HUES6 (cell line): ENCODE data around the gene LRRC1.
A peak's percentile ranks its signal among the peaks of the same experiment; 100 is the strongest.

Source experiments
- H3K27ac ChIP-seq: 2 replicates; pipeline ENCODE4 v1.7.0; 2013; ENCODE audit warnings: low read depth, mild to moderate bottlenecking, low read length, inconsistent platforms
- H3K27me3 ChIP-seq: 2 replicates; pipeline ENCODE4 v1.6.1; 2013; ENCODE audit warnings: low read length; ENCODE audit not compliant: control insufficient read depth, insufficient read depth
- H3K36me3 ChIP-seq: 2 replicates; pipeline ENCODE4 v1.6.1; 2013; ENCODE audit warnings: low read length; ENCODE audit not compliant: control insufficient read depth, insufficient read depth
- H3K4me1 ChIP-seq: 2 replicates; pipeline ENCODE4 v1.6.1; 2013; ENCODE audit warnings: low read length; ENCODE audit not compliant: control insufficient read depth, insufficient read depth
- H3K4me3 ChIP-seq: 2 replicates; pipeline ENCODE4 v1.5.1; 2013; ENCODE audit warnings: low read depth, low read length
- H3K9ac ChIP-seq: one replicate; pipeline ENCODE4 v1.6.1; 2013; ENCODE audit warnings: mild to moderate bottlenecking, low read length
- H3K9me3 ChIP-seq: 2 replicates; pipeline ENCODE4 v1.6.1; 2013; ENCODE audit warnings: low read depth, low read length; ENCODE audit not compliant: control insufficient read depth, insufficient read depth

Gene LRRC1

DNA sequence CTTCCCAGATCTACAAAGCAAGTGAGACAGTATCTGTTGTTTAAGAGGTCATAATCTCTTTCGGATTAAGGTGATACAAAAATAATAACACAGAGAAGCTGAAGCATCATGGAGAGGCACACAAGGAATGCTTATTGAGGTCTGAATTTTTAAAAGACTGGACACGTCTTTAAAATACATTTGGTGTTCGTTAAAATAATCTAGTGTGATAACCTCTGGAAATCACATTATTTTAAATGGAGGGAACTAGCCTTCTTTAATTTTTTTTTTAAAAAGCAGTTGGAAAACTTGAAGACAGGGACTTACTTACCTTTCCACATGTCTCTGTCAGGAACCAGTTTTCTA lies 1.9 kb upstream of the LRRC1 start:
- peak overlapping the region; percentile 83 for H3K4me3 ChIP-seq
- no peaks in the 10 kb centered on the region for H3K36me3 ChIP-seq
- H3K9me3 ChIP-seq, result peaks cover 7% of the 10 kb centered on the region; the same call in 1 of the 2 replicates
- peaks cover 5% of the 10 kb centered on the region for H3K4me1 ChIP-seq
- H3K27ac ChIP-seq, result no peak overlapping the region
- peaks cover 33% of the 10 kb centered on the region for H3K27me3 ChIP-seq
- H3K9ac ChIP-seq, result no peak overlapping the region

DNA sequence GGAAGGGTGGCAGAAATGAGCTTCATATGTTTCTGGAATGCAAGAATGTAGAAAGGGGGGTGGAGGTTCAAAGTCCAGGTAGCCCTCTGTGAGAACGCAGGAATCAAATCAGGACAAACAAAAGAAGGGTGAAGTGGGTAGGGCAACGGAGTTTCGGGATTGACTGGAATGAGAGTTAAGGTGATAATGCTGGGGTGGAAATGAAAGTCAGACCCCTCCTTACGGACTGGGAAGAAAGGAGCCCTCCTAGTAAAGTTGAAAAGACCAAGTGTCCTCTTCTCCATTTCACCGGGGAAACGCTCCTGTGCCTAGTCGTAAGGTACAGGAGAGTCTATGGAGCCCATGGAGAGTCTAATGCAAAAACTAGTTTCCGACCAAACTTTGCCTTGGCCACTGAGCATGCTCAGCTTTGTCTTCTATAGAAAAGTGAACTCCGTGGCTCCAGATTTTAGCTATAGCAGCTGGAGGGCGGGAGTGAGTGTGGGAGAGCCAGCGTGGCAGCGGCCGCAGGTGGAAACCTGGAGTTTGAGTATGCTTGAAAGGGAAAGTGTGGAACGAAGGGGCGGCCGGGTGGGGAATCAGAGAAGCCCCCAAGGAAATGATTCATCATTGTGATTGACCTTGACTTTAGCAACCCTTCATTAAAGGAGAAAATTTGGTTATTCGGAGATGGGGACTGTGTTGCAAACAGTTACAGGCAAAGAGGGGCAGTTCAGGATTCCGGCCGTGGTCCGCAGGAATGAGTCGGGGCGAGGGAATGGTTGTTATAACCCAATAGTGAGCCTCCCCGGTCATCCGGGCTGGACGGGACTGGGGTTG lies 1.3 kb upstream of the LRRC1 start:
- peaks cover 3% of the 10 kb centered on the region; the same call in 1 of the 2 replicates for H3K9me3 ChIP-seq
- H3K9ac ChIP-seq, result peak overlapping the region; percentile 80
- no peak overlapping the region for H3K27ac ChIP-seq
- H3K4me1 ChIP-seq, result peaks cover 5% of the 10 kb centered on the region
- no peaks in the 10 kb centered on the region for H3K36me3 ChIP-seq
- H3K27me3 ChIP-seq, result peaks cover 33% of the 10 kb centered on the region
- H3K4me3 ChIP-seq, result peak overlapping the region; percentile 83

DNA sequence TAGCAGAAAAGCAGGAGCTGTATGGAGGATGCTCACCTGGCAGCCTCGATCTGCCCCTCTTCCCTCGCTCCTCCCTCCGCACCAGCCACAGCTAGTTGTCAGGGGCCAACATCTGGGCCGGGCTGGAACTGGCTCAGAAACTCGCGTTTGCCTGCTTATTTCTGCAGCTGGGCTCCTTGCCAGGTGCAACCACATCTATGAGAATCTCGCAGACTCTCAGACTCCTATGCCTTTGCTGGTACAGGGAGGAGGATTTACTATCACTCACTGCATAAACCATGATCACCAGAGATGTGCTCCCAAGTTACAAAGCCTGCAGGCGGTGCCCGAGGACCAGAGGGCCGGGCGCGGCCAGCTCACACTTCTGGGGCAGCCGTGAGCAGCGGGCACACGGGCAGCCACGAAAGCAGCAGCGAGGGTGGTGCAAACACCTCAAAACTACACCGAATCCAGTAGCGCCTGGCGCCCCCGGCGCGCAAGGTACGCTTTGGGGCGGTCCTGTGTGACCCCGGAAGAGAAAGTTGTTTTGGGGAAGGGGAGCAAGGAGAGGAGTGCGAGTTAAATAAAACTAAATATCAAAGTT lies 577 bp upstream of the LRRC1 start:
- peaks cover 33% of the 10 kb centered on the region for H3K27me3 ChIP-seq
- H3K9ac ChIP-seq, result peak overlapping the region; percentile 80
- peaks cover 5% of the 10 kb centered on the region for H3K4me1 ChIP-seq
- peak overlapping the region; percentile 83 for H3K4me3 ChIP-seq
- no peaks in the 10 kb centered on the region for H3K36me3 ChIP-seq
- H3K27ac ChIP-seq, result no peak overlapping the region
- no peaks in the 10 kb centered on the region for H3K9me3 ChIP-seq

DNA sequence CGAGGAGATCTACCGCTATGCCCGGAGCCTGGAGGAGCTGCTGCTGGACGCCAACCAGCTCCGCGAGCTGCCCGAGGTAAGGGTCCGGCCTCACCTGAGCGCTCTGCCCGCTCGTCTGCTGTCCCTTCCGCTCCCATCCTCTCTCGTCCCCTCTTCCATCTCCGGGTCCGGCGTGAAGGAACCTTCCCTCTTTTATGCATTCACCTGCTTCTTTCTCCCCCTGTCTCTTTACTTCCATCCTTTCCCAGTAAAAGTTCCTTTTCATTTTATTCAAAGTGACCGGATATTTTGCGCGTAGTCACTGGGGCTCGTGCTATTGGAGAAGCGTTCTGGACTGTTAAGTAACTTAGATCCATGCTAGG lies 516 bp downstream of the LRRC1 start:
- peaks cover 5% of the 10 kb centered on the region for H3K4me1 ChIP-seq
- H3K27ac ChIP-seq, result no peak overlapping the region
- H3K36me3 ChIP-seq, result no peaks in the 10 kb centered on the region

DNA sequence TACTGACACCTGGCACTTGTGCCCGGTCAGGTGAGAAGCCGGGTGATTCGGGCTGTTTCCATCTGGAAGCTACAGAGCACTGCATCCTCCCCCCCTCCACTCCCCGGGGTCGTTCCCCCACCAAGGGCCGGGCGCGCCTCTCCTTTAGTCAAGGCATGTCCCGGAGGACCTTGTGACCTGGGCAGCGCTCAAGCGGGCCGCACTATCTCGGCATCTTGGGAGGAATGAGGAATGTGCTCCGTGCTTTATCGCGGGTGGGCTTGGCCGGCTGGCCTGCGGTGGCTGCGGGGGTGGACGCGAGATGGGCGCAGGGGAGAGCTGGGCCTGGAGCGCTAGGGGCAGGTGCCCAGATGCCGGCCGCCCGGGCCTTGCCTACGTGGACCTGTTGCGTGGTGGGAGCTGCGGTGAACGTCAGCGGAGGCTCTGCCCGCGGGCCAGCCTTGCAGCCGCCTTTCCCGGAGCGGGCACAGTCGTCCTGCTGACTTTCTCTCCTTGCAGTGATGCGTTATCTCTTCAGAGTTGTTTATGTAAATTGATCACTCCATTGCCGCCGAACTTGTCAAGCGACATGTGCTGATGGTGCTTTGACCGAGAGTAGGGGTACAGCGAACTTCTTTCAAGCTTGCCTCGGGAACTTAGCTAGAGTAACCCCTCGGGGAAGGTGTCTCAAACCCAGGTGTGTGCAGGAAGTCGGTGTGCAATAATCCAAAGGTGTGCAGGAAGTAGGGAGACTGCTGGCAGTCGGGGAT lies 1.1 kb downstream of the LRRC1 start:
- Histone ChIP-seq H3K9me3 (no peaks in the 10 kb centered on the region), H3K9ac (peak overlapping the region; percentile 67), H3K36me3 (no peaks in the 10 kb centered on the region), H3K27ac (no peak overlapping the region), H3K27me3 (peaks cover 33% of the 10 kb centered on the region), H3K4me1 (peaks cover 5% of the 10 kb centered on the region), H3K4me3 (peak overlapping the region; percentile 83)

More for the DNA sequence above, 516 bp downstream of the LRRC1 start:
- Histone ChIP-seq H3K4me3 (peak overlapping the region; percentile 83), H3K9ac (peak overlapping the region; percentile 67), H3K27me3 (peaks cover 33% of the 10 kb centered on the region), H3K9me3 (no peaks in the 10 kb centered on the region)

DNA sequence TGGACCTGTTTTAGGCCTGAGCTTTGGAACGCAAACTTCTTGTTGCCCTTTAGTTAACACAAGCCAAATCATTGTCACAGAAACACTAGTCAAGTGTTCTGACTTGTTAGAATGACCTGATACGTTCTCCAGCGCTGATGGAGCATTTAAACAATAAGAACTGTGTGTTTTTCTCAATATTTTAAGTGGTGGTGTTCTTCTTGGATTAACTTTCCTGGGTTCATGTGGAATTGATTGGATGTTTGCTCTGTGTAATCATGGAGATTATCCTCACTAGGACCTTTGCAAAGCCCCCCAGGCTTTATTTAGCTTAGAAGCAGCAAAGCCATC lies 1.6 kb downstream of the LRRC1 start:
- Histone ChIP-seq H3K36me3 (no peaks in the 10 kb centered on the region), H3K4me3 (peak overlapping the region; percentile 83), H3K27me3 (peaks cover 33% of the 10 kb centered on the region), H3K4me1 (peaks cover 5% of the 10 kb centered on the region), H3K9me3 (no peaks in the 10 kb centered on the region), H3K9ac (no peak overlapping the region), H3K27ac (no peak overlapping the region)

DNA sequence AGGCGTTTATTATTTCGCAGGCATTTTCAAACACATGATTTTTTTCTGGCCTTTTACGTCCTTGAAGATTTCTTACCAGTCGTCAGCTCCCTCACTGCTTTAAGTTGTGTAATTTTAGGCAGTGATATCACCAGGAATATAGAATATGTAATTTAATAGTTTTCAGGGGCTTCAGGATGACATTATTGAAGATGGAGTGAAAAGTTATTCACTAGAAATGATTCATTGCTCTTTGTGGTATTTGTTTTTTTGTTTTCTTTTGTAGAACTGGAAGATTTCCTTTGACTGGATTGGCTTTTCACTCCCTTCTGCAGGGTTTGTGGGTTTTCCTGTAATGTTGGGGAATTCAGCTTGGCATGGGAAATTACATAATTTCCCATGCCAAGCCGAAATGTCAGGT lies 2.0 kb downstream of the LRRC1 start:
- no peak overlapping the region for H3K4me3 ChIP-seq

DNA sequence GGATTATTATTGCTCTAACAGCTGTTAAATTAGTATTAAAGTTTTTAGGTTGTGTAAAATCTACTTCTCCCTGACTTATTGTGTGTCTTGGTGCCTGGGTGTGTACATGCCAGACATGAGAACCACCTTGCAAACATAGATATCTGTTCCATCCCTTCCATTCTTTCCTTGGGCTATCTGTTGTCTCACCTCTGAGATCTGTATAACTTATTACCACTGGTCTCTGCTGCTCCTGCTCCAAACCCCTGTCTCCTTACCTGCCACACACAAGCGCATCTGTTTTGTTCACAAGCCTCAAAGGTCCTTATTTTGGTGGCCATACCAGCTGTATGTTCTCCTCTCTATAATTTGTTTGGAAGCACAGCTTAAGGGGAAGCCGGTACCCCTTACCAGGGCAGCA lies 2.5 kb downstream of the LRRC1 start:
- Histone ChIP-seq H3K36me3 (no peaks in the 10 kb centered on the region), H3K27me3 (peaks cover 33% of the 10 kb centered on the region), H3K4me3 (no peak overlapping the region), H3K4me1 (peaks cover 5% of the 10 kb centered on the region), H3K9ac (no peak overlapping the region), H3K9me3 (no peaks in the 10 kb centered on the region), H3K27ac (no peak overlapping the region)

More for the DNA sequence above, 2.0 kb downstream of the LRRC1 start:
- H3K36me3 ChIP-seq, result no peaks in the 10 kb centered on the region
- no peaks in the 10 kb centered on the region for H3K9me3 ChIP-seq
- peaks cover 33% of the 10 kb centered on the region for H3K27me3 ChIP-seq
- H3K4me1 ChIP-seq, result peaks cover 5% of the 10 kb centered on the region
- no peak overlapping the region for H3K27ac ChIP-seq
- H3K9ac ChIP-seq, result no peak overlapping the region

DNA sequence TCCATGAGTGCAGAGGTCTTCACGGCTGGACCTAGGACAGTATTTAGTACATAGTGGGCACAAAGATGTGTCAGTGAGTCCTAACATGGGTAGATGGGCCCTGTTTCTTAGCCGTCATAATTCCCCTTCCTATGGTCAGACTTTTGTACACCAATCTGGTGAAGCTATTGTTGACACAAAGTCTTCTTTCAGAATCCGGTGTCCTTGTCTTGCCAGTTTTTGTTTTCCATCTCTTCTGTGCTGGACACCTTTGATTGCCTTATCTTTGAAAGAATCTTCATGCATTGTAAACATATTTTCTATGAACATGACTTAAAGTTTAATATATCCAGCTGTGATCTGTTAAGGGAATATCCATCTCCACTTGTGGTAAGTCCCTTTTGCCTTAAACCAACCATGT lies 4.5 kb downstream of the LRRC1 start:
- H3K27me3 ChIP-seq, result peaks cover 22% of the 10 kb centered on the region
- H3K27ac ChIP-seq, result no peak overlapping the region
- H3K36me3 ChIP-seq, result no peaks in the 10 kb centered on the region
- H3K9ac ChIP-seq, result no peak overlapping the region
- H3K4me3 ChIP-seq, result no peak overlapping the region
- H3K4me1 ChIP-seq, result peaks cover 5% of the 10 kb centered on the region
- no peaks in the 10 kb centered on the region for H3K9me3 ChIP-seq

DNA sequence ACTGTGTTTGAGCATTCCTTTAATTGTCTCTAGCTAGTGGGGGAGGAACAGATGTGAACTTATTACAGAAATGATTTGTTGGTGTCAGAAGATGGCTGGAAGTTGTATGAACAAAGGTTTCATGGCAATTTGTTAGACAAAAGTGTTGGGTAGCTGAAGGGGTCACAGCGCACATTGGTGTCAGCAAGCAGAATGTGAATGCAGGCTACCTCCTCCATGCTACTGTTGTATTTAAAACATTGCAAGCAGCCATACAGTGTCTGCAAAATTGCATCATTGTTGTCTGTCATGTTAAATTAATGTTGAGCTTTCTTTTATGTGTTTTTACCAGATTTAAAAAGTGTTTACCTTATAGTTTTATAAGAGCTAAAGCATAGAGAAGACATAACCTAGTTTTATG lies 6.2 kb downstream of the LRRC1 start:
- no peaks in the 10 kb centered on the region for H3K36me3 ChIP-seq
- H3K4me3 ChIP-seq, result no peak overlapping the region
- peaks cover 11% of the 10 kb centered on the region for H3K27me3 ChIP-seq
- no peak overlapping the region for H3K27ac ChIP-seq
- H3K9me3 ChIP-seq, result no peaks in the 10 kb centered on the region
- H3K9ac ChIP-seq, result no peak overlapping the region
- peaks cover 17% of the 10 kb centered on the region for H3K4me1 ChIP-seq

DNA sequence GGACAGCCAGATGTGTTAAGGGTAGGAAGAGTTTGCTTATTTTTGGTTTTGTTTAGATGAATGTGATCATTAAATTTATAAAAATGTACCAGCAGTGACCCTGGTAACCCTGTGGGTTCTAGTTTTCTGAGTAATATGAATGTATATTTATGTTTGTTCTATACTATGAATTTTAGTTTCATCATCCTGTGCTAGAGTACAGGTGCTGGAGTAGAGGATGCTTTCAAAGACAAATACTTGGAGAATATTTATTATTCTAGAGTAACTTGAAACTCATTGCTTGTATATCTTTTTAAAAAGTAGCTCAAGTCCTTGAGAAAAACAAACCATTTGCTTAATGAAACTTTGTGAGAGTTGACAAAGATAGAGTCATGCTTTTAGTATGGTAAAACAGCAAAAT lies 7.8 kb downstream of the LRRC1 start:
- H3K36me3 ChIP-seq, result no peaks in the 10 kb centered on the region
- H3K27ac ChIP-seq, result no peak overlapping the region
- H3K27me3 ChIP-seq, result no peaks in the 10 kb centered on the region; the same call in 1 of the 2 replicates
- peaks cover 16% of the 10 kb centered on the region for H3K4me1 ChIP-seq
- H3K9me3 ChIP-seq, result no peaks in the 10 kb centered on the region
- H3K4me3 ChIP-seq, result no peak overlapping the region
- H3K9ac ChIP-seq, result no peak overlapping the region
